Measurements from ENCODE around the gene SDHAF3.
"Not testable (repeated sequence)": the region's sequence is repeated elsewhere in the genome, so short reads cannot be mapped to it uniquely, and the experiment has no call there.

SDHAF3 gene

DNA sequence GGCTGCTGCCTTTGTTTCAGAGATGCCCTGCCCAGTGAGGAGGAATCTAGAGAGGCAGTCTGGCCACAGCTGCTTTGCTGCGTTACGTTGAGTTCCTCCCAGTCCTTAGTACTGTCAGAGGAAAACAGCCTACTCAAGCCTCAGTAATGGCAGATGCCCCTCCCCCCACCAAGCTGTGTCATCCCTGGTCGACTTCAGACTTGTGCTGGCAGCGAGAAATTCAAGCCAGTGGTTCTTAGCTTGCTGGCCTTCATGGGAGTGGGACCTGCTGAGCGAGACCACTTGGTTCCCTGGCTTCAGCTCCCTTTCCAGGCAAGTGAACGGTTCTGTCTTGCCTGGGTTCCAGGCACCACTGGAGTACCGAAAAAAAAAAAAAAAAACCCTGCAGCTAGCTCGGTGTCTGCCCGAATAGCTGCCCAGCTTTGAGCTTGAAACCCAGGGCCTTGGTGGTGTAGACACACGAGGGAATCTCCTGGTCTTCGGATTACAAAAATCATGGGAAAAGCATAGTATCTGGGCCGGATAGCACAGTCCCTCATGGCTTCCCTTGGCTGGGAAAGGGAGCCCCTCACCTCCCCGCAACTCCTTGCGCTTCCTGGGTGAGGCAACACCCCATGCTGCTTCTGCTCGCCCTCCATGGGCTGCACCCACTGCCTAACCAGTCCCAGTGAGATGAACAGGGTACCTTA, 9.1 kb downstream of the SDHAF3 start:
- no peak for DNase-seq (ENCODE audit: low spot score)

DNA sequence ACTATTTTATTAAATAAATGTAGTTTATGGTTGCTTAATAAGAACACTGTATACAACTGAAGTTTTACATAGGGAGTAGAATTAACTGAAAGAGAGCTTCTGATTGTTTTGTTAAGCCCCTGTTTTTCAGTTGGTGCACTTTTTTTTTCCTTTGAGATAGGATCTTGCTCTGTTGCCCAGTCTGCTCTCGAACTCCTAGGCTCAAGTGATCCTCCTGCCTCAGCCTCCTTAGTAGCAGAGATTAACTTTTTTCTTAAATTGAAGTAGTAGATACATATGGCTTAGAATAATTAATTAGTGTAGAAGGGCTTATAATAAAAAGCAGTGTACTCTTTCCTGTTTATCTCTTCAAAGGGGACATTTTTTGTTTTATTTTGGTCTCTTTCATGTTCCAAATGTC, 11.2 kb downstream of the SDHAF3 start:
- DNase-seq (ENCODE audit: low spot score): no peak

DNA sequence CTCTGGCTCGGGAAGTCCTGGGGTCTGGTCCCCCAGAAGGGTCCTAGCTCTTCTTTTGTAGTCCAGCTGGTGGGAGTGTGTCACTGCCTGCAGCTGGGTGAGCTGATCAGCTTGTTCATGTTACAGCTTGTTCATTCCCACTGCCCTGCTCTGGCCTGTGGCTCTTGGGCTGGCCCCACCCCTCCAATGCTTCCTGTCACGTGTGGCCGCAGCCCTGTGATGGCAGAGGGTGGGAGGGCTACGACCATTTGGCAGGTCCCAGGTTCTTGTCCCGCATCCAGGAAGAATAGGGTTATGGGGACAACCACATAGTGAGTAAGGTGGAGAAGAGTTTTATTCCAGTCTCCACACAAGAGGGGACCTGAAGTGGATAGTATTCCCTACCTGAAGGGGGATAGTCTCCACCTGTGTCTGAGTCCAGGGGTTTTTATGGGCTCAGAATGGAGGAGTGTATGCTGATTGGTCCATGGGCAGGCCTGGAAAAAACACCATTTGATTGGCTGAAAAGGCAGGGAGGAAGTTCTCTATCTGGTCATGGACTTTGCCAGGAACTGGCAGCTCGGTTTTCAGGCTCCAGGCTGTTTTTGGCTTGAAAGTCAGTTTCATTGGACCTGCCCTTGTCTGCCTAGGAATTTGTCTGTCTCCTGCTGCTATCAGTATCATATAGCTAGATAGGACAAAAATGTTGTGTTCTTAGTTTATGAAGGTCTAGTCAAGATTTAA, 13.1 kb downstream of the SDHAF3 start:
- no peak for DNase-seq (ENCODE audit: low spot score)

DNA sequence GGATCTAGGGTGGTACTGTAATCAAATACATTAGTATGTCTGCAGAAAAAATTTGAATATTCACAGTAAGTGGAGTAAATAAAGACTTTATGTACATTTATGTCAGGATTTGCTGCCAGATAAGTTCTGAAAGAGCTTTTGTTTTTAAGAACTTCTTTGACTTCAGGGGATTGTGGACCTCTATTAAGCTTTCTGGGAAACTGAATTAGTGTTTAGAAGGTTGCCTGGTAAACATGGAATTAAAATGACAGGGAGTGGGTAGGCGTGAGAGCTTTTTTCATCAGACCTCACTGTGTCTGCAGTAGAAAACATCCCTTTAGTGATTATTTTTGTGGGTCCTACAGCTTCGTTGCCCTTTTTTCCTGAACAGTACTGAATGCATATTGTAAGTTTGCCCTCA, 15.7 kb downstream of the SDHAF3 start:
- no peak for DNase-seq (ENCODE audit: low spot score)

DNA sequence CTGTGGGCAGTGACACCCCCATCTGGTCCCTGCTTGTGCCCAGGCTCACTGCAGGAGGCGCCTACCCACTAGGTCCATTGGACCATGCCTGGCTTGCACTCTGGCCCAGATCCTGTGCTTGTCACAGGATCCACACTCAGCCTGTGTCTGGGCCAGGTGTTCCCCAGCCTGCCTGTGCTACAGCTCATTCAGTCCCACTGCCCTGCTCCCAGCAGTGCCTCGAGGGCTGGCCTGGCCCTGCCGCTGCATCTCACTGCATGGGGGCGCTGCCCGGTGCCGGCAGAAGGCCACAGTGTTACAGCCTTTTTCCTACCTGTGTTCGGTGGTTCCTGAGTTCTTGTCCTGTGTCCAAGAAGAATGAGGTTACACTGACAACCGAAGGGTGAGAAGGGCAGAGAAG, 21.3 kb downstream of the SDHAF3 start:
- DNase-seq (ENCODE audit: low spot score): no peak

DNA sequence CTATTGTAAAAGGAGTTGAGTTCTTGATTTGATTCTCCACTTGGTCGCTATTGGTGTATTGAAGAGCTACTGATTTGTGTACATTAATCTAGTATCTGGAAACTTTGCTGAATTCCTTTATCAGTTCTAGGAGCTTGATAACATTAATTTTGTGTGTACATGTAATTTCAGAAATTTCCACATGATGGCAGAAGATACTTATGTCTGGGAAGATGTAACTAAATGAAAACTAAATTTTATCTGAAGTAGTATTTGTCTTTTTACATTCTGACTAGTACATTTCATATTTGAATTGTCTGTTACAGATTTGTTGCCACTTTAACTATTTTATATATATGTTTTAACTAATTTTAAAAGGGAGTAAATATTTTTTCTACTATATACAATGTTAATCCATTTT, 27.6 kb downstream of the SDHAF3 start:
- DNase-seq (ENCODE audit: low spot score): peak; percentile 35

DNA sequence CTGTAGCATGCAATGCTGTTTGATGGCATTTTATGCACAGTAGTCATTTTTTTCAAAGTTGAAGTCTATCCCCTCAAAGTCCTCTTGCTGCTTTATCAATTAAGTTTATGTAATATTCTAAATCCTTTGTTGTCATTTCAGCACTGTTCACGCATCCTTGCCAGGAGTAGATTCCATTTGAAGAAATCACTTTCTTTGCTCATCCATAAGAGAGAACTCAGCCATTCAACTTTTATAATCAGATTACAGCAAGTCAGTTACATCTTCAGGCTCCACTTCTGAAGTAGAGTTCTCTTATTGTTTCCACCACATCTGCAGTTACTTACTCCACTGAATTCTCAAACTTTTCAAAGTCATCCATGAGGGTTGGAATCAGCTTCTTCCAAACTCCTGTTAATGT, 32.3 kb downstream of the SDHAF3 start:
- DNase-seq (ENCODE audit: low spot score): no peak

DNA sequence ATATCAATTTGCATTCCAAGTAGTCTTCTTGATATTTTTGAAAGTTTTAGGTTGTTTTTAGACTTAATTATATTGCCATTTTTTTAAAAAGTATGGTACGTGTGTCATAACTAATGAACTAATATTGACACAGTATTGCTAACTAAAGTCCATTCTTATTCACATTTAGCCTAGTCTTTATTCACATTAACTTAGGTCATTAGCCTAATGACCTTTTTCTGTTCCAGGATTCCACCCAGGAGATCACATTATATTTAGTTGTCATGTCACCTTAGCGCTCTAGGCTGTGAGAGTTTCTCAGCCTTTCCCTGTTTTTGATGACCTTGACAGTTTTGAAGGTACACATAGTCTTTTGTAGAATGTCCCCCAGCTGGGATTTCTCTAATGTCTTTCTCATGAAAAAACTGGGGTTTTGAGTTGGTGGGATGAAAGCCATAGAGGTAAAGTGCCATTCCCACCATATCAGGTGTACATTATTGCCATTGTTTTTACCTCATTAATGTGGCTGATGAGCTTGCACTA, 38.5 kb downstream of the SDHAF3 start:
- no peak for DNase-seq (ENCODE audit: low spot score)

DNA sequence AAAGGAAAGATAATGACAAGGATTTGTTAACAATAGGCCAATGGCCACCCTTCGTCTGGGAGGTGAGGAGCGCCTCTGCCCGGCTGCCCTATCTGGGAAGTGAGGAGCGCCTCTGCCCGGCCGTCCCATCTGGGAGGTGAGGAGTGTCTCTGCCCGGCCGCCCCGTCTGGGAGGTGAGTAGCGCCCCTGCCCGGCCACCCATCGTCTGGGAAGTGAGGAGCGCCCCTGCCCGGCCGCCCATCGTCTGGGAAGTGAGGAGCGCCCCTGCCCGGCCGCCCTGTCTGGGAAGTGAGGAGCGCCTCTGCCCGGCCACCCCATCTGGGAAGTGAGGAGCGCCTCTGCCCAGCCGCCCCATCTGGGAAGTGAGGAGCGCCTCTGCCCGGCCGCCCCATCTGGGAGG, 42.5 kb downstream of the SDHAF3 start:
- DNase-seq (ENCODE audit: low spot score): not testable (repeated sequence)

DNA sequence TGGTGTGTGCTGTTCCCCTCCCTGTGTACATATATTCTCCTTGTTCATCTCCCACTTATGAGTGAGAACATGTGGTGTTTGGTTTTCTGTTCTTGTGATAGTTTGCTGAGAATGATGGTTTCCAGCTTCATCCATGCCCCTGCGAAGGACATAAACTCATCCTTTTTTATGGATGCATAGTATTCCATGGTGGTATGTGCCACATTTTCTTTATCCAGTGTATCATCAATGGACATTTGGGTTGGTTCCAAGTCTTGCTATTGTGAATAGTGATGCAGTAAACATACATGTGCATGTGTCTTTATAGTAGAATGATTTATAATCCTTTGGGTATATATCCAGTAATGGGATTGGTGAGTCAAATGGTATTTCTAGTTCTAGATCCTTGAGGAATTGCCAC, 44.1 kb downstream of the SDHAF3 start:
- not testable (repeated sequence) for DNase-seq (ENCODE audit: low spot score)

DNA sequence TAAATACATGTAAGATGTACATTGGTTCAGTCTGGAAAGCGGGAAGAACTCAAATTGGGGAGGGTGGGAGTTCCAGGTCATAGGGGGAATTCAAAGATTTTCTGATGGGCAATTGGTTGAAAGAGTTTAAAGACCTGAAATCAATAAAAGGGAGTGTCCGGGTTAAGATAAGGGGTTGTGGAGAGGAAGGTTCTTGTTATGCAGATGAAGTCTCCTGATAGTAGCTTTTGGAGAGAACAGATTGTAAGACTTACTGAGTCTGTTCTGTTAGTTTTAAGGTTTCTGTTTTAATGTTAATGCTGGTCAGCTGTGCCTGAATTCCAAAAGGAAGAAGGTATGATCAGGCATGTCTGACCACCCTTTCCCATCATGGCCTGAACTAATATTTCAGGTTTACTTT, 48.8 kb downstream of the SDHAF3 start:
- DNase-seq (ENCODE audit: low spot score): no peak

DNA sequence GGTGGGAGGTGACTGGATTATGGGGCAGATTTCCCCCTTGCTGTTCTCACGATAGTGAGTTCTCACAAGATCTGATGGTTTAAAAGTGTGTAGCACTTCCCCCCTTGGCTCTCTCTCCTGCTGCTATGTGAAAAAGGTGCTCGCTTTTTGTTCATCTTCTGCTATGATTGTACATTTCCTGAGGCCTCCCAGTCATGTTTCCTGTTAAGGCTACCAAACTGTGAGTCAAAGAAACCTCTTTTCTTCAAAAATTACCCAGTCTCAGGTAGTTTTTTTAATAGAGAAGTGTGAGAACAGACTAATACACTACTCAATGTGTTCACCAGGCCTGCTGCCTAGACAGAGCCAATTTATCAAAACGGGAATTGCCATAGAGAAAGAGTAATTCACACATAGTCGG, 49.7 kb downstream of the SDHAF3 start:
- no peak for DNase-seq (ENCODE audit: low spot score)

DNA sequence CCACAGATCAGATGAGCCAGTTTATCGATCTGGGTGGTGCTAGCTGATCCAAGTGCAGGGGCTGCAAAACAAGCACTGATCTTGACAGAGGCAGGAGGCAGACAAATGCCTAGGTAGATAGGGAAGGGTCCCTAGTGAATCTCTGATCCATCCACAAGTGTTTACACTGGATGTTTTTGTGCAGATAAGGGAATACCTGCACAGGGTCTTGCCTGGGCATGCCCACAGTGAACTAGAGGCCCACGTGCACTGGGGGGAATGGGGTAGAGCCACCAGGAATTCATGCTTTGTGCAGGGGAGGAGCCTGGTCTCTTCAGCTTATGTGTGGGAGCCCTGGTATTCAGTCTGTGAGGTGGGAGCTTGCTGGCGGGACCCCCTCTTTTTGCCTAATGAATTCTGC, 50.3 kb downstream of the SDHAF3 start:
- DNase-seq (ENCODE audit: low spot score): no peak

DNA sequence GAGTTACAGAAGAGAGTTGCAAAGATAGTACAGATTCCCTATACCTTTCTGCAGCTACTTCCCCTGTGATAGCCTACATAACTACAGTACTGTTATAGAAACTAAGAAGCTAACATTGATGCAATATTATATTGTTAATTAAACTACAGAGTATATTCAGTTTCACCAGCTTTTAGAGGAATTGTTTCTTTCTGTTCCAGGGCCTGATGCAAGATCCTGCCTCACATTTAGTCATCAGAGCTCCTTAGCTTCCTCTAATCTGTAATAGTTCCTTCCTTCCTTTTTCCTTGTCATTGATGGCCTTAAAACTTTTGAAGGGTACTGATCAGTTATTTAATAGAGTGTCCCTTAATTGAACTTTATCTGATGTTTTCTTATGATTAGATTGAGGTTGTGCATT, 56.8 kb downstream of the SDHAF3 start:
- peak; percentile 8 for DNase-seq (ENCODE audit: low spot score)

DNA sequence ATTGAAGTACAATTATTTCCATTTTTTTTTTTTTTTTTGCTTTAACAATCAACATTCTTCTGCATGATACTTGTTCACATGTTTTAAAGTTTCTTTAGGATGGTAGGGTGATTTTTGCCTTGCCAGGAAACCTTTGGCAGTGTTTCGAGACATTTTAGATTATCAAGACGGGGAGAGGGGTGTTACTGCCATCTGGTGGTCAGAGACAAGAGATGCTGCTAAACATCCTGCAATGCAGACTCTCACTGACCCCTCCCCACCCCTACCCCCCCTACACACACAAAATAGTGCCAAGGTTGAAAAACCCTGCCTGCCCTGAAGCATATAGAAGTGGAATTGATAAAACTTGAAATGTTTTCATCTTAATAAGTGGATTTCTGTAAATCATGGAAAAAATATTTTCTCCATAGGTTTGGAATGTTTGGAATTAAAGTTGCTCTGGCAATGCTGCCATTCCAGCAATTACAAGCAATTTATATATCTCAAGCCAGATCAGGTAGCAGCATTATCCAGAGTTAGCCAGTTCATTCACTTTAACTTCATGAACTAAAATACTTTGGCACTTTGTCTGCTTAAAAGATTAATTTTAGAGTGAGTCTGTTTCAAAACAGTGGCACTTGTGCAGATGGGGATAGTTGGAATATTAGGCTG, 62.1 kb downstream of the SDHAF3 start:
- peak; percentile 54 for DNase-seq (ENCODE audit: low spot score)

DNA sequence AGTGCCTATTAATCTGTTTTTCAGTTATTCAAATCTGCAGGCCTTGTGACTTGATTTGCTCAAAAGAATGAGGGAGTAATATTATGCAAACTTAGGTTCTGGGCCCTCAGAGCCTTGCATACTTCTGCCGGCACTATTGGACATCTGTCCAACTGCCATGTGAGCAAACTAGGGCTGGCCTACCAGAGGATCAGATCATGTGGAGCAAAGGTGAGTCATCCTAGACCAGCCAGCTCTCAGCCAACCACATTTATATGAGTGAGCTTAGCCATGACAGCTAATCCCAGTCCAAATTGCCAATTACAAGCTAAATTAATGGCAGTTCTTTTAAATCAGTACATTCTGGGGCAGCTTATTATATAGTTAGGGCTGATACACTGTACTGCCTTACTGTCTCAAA, 69.6 kb downstream of the SDHAF3 start:
- peak; percentile 30 for DNase-seq (ENCODE audit: low spot score)

DNA sequence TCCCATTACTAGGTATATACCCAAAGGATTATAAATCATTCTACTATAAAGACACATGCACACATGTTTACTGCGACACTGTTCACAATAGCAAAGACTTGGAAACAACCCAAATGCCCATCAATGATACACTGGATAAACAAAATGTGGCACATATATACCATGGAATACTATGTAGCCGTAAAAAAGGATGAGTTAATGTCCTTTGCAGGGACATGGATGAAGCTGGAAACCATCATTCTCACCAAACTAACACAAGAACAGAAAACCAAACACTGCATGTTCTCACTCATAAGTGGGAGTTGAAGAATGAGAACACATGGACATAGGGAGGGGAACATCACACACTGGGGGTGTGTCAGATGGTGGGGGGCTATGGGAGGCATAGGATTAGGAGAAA, 78.7 kb downstream of the SDHAF3 start:
- DNase-seq (ENCODE audit: low spot score): not testable (repeated sequence)

DNA sequence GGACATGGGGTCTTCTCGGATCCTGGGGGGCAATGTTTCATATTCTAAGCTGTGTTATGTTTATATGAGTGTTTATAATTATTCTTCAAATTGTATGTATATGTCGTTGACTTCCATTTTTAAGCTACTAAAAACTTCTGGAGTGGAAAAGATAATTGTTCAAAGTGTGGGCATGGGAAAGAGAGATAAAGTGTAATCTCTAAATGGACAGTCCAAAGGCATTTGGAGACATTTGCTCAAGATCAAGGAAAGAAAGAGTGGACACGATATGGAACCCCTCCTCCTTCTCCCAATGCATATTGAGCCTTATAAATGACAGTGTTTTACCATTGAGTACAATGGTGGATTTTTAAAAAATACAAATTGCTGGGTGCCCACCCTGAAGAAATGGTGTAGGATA, 81.1 kb downstream of the SDHAF3 start:
- DNase-seq (ENCODE audit: low spot score): no peak

DNA sequence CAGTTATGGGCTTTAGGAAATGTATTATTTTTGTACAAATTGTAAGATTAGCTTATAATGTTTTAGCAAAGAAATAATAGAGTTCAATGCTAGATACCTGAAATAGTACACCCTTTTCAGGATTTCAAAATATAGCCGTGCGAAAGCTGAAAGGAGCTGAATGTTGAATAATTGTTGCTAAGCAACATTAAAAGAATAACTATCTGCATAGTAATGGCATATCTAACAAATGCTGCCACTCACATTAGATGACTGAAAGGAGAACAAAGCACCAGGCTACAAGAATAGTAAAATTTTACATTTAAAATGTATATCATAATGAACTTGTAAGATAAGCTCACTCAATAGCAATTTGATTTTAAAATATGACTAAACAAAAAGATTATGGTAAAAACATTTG, 82.5 kb downstream of the SDHAF3 start:
- DNase-seq (ENCODE audit: low spot score): no peak

DNA sequence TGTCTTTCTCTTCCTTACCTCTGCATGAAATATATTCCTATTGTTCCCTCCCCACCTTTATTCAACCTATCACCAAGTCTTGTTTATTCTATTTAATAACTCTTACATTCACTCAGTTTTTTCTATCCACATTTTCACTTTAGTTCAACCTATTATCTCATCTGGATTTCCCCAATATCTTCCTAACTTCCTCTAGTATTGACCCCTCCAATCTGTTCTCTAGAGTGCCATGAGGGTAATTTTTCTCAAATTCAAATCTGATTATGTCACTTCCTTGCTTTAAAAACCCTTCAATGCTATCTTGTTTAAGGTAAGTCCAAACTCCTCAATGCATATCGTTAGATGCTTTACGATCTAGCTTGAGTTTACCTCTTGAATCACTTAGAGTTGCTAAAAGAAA, 86.5 kb downstream of the SDHAF3 start:
- no peak for DNase-seq (ENCODE audit: low spot score)

DNA sequence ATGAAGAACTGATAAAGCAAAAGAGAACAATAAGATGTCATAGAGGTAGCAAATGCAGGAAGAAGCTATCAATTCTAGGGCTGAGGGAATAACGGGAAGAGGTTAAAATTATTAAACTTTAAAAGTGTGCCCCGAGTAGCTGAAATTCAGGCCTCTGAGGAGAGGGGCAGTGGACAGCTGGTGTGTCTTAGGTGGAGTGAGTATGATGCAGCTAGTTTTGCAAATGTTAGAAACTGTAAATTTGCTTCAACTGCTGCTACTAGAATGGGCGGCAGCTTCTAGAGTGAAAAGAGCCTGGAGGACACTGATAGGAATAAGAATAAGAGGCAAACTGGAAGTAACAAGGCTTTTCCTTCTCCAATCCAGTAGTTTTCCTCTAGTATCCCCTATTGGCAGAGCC, 87.3 kb downstream of the SDHAF3 start:
- DNase-seq (ENCODE audit: low spot score): no peak

DNA sequence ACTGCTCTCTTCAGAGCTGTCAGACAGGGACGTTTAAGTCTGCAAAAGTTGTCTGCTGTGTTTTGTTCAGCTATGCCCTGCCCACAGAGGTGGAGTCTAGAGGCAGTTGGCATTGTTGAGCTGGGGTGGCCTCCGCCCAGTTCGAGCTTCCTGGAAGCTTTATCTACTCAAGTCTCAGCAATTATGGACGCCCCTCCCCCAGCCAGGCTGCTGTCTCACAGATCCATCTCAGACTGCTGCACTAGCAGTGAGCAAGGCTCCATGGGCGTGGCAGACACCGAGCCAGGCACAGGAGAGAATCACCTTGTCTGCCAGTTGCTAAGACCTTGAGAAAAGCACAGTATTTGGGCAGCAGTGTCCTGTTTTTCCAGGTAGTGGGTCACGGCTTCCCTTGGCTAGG, 98.1 kb downstream of the SDHAF3 start:
- no peak for DNase-seq (ENCODE audit: low spot score)

DNA sequence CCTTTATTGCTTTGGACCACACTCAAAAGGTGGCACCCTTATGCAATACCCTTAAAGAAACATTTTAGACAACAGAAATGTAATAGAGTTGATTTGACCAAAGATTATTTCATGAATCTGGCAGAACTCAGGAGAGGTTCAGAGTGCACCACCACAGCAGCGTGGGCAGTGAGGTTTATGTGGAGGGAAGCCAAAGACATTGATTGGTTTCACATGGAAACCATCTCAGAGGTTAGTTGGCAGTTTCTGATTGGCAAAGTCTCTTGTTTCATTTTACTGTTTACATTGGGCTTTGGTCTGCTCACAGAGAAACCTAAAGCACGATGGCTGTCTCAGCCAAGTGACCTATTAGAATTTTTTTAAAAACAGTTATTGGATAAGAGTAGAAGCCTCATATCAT, 101.3 kb downstream of the SDHAF3 start:
- DNase-seq (ENCODE audit: low spot score): no peak
